GM18508 (cell line): ENCODE data around the gene ZNF236.
"Not testable (repeated sequence)": the region's sequence is repeated elsewhere in the genome, so short reads cannot be mapped to it uniquely, and the experiment has no call there.

Experiments
- ATAC-seq: cut with Tn5 transposase; IDR thresholded peaks from one replicate; pipeline ENCODE4 v1.9.1; 2021; ENCODE audit warnings: moderate number of reproducible peaks; ENCODE audit not compliant: insufficient read depth, unreplicated experiment

The ZNF236 gene

DNA sequence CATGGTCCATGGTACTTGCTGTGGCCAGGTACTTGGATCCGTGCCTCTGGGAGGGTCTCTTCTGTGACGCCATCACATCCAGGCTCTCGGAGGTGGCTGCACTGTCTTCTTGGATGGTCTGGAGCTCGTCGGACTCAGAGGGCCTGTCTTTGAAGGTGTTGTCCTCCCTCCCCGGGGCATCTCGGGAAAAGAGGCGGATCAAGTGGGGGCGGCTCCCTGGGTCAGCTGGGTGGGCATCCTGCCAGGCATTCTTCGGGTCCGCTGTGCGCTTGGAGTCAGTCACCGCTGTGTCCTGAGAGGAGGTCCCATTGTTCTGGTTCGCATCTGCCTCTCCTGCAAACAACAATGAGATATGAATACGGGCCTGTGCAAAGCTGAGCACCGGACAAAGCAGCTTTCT is 194.6 kb downstream of the ZNF236 start:
- ATAC-seq = no peak

DNA sequence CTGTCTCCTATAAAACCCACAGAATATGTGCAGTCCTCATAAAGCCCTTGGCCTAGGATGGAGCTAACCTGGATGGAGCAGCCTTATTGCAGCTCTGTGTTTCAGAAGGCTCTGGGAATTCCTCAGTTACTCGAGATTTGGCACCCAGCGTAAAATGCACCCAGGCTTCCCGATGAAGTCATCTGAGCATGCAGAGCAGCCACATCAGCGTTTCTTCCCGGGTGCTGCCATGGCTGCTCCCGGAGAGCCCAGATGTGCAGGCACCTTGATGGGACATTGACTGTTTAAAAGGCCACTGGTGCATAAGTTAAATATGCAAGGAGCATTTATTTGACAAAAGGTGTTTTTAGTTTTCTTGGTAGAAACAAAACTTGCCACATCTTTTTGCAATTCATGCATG is 195.0 kb downstream of the ZNF236 start:
- ATAC-seq = no peak

DNA sequence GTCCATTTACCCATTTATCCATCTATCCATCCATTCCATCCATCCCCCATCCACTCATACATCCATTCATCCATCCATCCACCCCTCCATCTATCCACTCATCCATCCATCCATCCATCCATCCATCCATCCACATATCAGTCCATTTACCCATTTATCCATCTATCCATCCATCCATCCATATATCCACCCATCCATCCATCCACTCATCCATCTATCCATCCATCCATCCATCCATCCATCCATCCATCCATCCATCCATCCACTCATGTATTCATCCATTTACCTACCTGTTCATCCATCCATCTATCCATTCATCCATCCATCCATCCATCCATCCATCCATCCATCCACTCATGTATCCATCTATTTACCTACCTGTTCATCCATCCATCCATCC is 196.3 kb downstream of the ZNF236 start:
- not testable (repeated sequence) for ATAC-seq

DNA sequence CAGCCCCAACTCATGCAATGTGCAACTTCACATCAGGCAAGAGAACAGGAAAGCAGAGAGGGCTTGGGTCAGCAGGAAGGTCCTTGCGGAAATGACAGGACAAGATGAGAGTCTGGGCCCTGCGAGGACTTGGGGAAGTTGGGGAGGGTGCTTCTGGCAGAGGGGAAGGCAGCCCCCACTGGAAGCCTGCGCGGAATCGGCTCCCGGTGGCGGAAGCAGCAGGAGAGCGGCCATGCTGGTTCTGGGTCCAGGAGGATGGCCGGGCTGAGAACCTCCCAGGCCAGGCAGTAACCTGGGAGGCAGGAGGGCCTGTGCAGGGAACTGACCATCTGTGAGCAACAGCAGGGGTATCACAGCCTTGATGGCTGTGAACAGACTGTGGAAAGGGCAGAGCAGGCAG is 197.3 kb downstream of the ZNF236 start:
- no peak for ATAC-seq
